GM18498 (cell line): ENCODE results near the gene SPATC1L.
"Not testable (repeated sequence)": the region's sequence is repeated elsewhere in the genome, so short reads cannot be mapped to it uniquely, and the experiment has no call there.

Source experiments
- ATAC-seq: cut with Tn5 transposase; IDR thresholded peaks from one replicate; pipeline ENCODE4 v1.9.1; 2021; ENCODE audit warnings: mild to moderate bottlenecking, moderate library complexity; ENCODE audit not compliant: unreplicated experiment

Gene SPATC1L

GRCh38 chr21:46151989-46152926, 32.0 kb downstream of the SPATC1L start:
- ATAC-seq: no peak

- no peak for ATAC-seq
Measured at GRCh38 chr21:46151261-46151988, 32.8 kb downstream of the SPATC1L start.

GRCh38 chr21:46150491-46151121, 33.7 kb downstream of the SPATC1L start:
- no peak for ATAC-seq

- ATAC-seq: no peak
Measured at GRCh38 chr21:46150073-46150472, 34.2 kb downstream of the SPATC1L start.

- ATAC-seq: no peak
Measured at GRCh38 chr21:46149205-46149901, 34.9 kb downstream of the SPATC1L start.

GRCh38 chr21:46148106-46148505, 36.2 kb downstream of the SPATC1L start:
- ATAC-seq: no peak

GRCh38 chr21:46147429-46147828, 36.8 kb downstream of the SPATC1L start:
- not testable (repeated sequence) for ATAC-seq

- ATAC-seq: no peak
Measured at GRCh38 chr21:46146856-46147255, 37.4 kb downstream of the SPATC1L start.

- ATAC-seq: no peak
Measured at GRCh38 chr21:46145840-46146691, 38.2 kb downstream of the SPATC1L start.

- no peak for ATAC-seq
Measured at GRCh38 chr21:46145159-46145839, 39.0 kb downstream of the SPATC1L start.

- no peak for ATAC-seq
Measured at GRCh38 chr21:46144464-46145070, 39.7 kb downstream of the SPATC1L start.

GRCh38 chr21:46142582-46143473, 41.4 kb downstream of the SPATC1L start:
- no peak for ATAC-seq

- no peak for ATAC-seq
Measured at GRCh38 chr21:46141767-46142581, 42.3 kb downstream of the SPATC1L start.

- not testable (repeated sequence) for ATAC-seq
Measured at GRCh38 chr21:46140352-46141003, 43.8 kb downstream of the SPATC1L start.

- no peak for ATAC-seq
Measured at GRCh38 chr21:46139686-46140085, 44.6 kb downstream of the SPATC1L start.

- ATAC-seq: no peak
Measured at GRCh38 chr21:46138383-46138970, 45.8 kb downstream of the SPATC1L start.
